Right lobe of liver (tissue), 6 donors: ENCODE measurements around the gene SERINC1. TPM values are rescaled to one million over a fixed set of nuclear protein-coding genes. Genes with fewer than 3 reads are reported as not detected.

Experiments
- ATAC-seq, 4 donors: fragments of 200-7000 bp; cut with Tn5 transposase; one replicate each; pipeline ENCODE4 v1.9.1; 2020; ENCODE audit warnings: mild to moderate bottlenecking in 4 of 4, moderate library complexity in 4 of 4
- DNase-seq, 3 donors: peaks; one replicate each; pipeline ENCODE4 v3.0.0-alpha.2; 2020
- H3K27ac ChIP-seq, 3 donors: fragments of 200-600 bp; one replicate each; pipeline ENCODE4 v1.8.0; 2022
- H3K27me3 ChIP-seq, 2 donors: fragments of 200-600 bp; one replicate each; pipeline ENCODE4 v1.8.0; 2022
- H3K36me3 ChIP-seq, 4 donors: fragments of 200-600 bp; sonication (generic) in 1 of 4; one replicate each; pipeline versions ENCODE4 v1.5.1 to v1.8.0; 2017 to 2022; ENCODE audit warnings: control low read depth in 1 of 4
- H3K4me1 ChIP-seq, 4 donors: fragments of 200-600 bp; sonication (generic) in 1 of 4; one replicate each; pipeline versions ENCODE4 v1.5.1 to v1.8.0; 2017 to 2022; ENCODE audit warnings: control low read depth in 1 of 4
- H3K4me3 ChIP-seq, 3 donors: fragments of 200-600 bp; one replicate each; pipeline ENCODE4 v1.8.0; 2022
- H3K9me3 ChIP-seq, 4 donors: fragments of 200-600 bp; sonication (generic) in 1 of 4; one replicate each; pipeline versions ENCODE4 v1.5.1 to v1.8.0; 2017 to 2022; ENCODE audit warnings: control low read depth in 1 of 4
- POLR2A ChIP-seq: fragments of 450-650 bp; IDR thresholded peaks from one replicate; pipeline ENCODE4 v1.6.1; 2017; ENCODE audit warnings: antibody characterized with exemption, mild to moderate bottlenecking
- WGBS: methylation state at CpG from one replicate; pipeline ENCODE4 v1.1.6; 2018; ENCODE audit warnings: low coverage, low lambda C conversion rate; ENCODE audit not compliant: insufficient coverage; ENCODE audit errors: missing lambda C conversion rate; 5-methylcytosine and 5-hydroxymethylcytosine counted together
- intact Hi-C, 2 donors: fragments of 100-400 bp; cut with DNase I; formaldehyde crosslinking; loops; one replicate each; pipeline versions ENCODE4 v1.11.2 to v1.14.1; 2022
- total RNA-seq, 6 experiments: library from RNA; depleted of rRNA in 2 of 6; stranded (reverse); fragments of >200 nt in 2 of 6; fragmentation: NEBNext Ultra II Directional in 3 of 6; extraction: Animal tissue kit (Norgen Biotek cat#: 25700) in 3 of 6; gene quantifications; one replicate each; pipeline versions ENCODE4 v1.1.0 to v1.2.4, GENCODE V29; 2016 to 2023
- TF ChIP-seq, protein P1 (sequence below), 4 donors: fragments of 200-600 bp in 3 of 4; fragments of 450-650 bp in 1 of 4; IDR thresholded peaks; one replicate each; pipeline versions ENCODE4 v1.5.1 to v1.8.0; 2016 to 2022; ENCODE audit warnings: antibody characterized with exemption in 4 of 4, mild to moderate bottlenecking in 2 of 4
- donor health status: DM: no; HTN: yes; CAD: no.
- donor health status: DM: no; HTN: no; CAD: no.
- donor health status: DM: no; HTN: no; CAD: no.
- donor health status: DM: no; HTN: yes; CAD: no.
- donor health status: DM: no; HTN: yes; CAD: no.

The SERINC1 gene
- total RNA-seq, 6 experiments from 2014 or later, result 83.6 to 114 (median 102) TPM

DNA sequence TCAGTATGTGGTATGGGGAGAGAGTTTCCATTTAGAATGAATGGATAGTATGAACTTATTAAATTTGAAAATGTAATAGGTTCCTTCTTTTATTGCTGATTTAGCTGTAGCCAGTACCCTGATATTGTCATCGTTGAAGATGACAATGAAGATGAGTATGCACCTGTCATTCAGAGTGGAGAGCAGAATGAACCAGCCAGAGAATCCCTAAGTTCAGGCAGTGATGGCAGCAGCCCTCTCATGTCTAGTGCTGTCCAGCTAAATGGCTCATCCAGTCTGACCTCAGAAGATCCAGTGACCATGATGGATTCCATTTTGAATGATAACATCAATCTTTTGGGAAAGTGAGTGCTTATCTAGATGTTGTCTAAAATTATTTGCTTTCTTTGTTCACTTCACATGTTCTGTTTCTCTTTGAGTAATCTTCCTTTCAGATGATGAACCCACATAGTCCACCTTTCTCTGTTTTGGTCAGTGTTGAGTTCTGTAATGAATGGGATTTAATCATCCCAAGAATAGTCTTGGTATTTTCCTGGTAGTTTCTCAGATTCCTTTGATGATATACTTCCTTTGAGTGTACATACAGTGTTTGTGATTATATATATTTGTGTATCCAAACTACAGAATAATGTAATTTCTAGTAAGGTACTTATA, 48.9 kb downstream of the SERINC1 start:
- no peaks in the 10 kb centered on the region for H3K4me1 ChIP-seq
- H3K36me3 ChIP-seq, result peaks cover 0 to 33% (median 1%) of the 10 kb centered on the region in 4 donors

DNA sequence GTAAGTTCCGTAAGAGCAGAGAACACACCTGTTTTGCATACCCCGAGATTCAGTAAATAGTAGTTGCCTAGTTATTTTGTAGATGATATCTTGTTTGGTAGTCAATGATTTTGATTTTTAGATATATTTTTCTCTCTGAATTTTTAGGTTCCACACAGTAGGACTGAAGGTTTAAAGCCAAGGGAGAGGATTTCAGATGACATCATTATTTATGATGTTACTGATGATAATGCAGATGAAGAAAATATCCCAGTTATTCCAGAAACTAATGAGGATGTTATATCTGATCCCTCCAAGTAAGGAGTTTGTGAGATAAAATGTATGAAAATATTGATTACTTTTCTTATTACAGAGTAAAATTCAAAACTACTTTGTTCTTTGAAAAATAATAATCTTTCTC, 49.6 kb downstream of the SERINC1 start:
- ATAC-seq (no peak), DNase-seq (no peak)
- no peaks in the 10 kb centered on the region for H3K9me3 ChIP-seq
- no peaks in the 10 kb centered on the region for H3K4me1 ChIP-seq
- peaks cover 0 to 36% (median 0%) of the 10 kb centered on the region in 4 donors for H3K36me3 ChIP-seq
- no peak overlapping the region for H3K4me3 ChIP-seq
- no peaks in the 10 kb centered on the region for H3K27me3 ChIP-seq
- intact Hi-C loops, result no loop called here
- WGBS, result 97% methylated on average over 2 of the region's 2 CpGs
- H3K27ac ChIP-seq, result no peak overlapping the region
- TF ChIP-seq, protein P1, sequence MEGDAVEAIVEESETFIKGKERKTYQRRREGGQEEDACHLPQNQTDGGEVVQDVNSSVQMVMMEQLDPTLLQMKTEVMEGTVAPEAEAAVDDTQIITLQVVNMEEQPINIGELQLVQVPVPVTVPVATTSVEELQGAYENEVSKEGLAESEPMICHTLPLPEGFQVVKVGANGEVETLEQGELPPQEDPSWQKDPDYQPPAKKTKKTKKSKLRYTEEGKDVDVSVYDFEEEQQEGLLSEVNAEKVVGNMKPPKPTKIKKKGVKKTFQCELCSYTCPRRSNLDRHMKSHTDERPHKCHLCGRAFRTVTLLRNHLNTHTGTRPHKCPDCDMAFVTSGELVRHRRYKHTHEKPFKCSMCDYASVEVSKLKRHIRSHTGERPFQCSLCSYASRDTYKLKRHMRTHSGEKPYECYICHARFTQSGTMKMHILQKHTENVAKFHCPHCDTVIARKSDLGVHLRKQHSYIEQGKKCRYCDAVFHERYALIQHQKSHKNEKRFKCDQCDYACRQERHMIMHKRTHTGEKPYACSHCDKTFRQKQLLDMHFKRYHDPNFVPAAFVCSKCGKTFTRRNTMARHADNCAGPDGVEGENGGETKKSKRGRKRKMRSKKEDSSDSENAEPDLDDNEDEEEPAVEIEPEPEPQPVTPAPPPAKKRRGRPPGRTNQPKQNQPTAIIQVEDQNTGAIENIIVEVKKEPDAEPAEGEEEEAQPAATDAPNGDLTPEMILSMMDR (IDR thresholded peaks at IDR 0.05), result no peak
- TF ChIP-seq POLR2A, result no peak

More for the DNA sequence above, 48.9 kb downstream of the SERINC1 start:
- Histone ChIP-seq H3K27ac (no peak overlapping the region), H3K9me3 (no peaks in the 10 kb centered on the region), H3K27me3 (no peaks in the 10 kb centered on the region), H3K4me3 (no peak overlapping the region)
- no peak for TF ChIP-seq POLR2A
- TF ChIP-seq, protein P1 (IDR thresholded peaks at IDR 0.05), result no peak
- intact Hi-C loops, result no loop called here
- DNase-seq, result no peak
- no peak for ATAC-seq
- 69% methylated on average over 1 of the region's 1 CpG for WGBS

DNA sequence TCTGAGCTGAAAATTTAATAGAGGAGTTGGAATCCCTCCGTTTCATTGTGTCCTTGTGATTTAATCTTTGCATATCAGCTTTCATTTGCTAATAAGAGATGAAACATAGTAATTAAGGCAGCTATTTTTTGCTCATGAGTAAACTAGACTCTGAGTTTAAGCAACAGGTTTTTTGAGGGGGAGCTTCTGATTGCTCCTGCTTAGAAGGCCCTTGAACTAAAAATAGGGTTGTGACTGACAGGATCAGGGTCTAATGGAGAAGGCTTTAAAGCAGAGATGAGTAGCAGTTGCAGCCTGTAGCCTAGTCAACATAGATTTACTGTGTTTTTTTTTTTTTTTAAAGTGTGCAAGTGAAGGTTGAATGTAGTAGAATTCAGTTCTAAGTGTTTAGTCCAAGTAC, 54.8 kb downstream of the SERINC1 start:
- Histone ChIP-seq H3K27me3 (no peaks in the 10 kb centered on the region), H3K9me3 (no peaks in the 10 kb centered on the region), H3K27ac (no peak overlapping the region), H3K36me3 (peaks cover 0 to 13% (median 1%) of the 10 kb centered on the region in 4 donors), H3K4me3 (no peak overlapping the region), H3K4me1 (no peaks in the 10 kb centered on the region)
- DNase-seq (no peak), ATAC-seq (no peak)
- 80% methylated on average over 1 of the region's 1 CpG for WGBS
- intact Hi-C loops, result no loop called here
- TF ChIP-seq, protein P1 (IDR thresholded peaks at IDR 0.05), result no peak
- TF ChIP-seq POLR2A, result no peak

DNA sequence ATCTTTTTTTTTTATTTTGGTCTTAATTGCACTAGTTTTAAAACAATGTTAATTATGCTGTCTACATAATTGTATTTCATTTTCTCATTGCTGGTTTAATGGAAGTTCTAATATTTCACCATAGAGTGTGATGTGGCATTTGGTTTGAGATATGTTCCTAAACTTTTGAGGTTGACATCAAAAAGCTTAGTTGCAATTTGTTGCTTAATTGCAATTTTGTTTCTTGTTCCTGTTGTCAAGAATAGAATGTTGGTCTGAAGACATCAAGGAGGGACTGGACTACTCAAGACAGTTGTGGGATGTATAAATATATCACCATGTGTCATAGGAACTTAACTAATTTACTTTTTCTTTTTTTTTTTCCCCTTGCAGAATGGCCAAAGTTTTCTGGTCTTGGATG, 59.6 kb downstream of the SERINC1 start:
- Histone ChIP-seq H3K9me3 (no peaks in the 10 kb centered on the region), H3K36me3 (peaks cover 0 to 2% (median 0%) of the 10 kb centered on the region in 4 donors), H3K27ac (no peak overlapping the region), H3K27me3 (no peaks in the 10 kb centered on the region), H3K4me3 (no peak overlapping the region), H3K4me1 (no peaks in the 10 kb centered on the region)
- TF ChIP-seq, protein P1 (IDR thresholded peaks at IDR 0.05), result no peak
- TF ChIP-seq POLR2A, result no peak
- intact Hi-C loops, result no loop called here
- ATAC-seq (no peak), DNase-seq (no peak)
